SW480 (cell line): ENCODE data around the gene MRPL21.
A peak's percentile ranks its signal among the peaks of the same experiment; 100 is the strongest.
"Not testable (repeated sequence)": the region's sequence is repeated elsewhere in the genome, so short reads cannot be mapped to it uniquely, and the experiment has no call there.

Experiments used
- DNase-seq: peaks from one replicate; pipeline ENCODE4 v3.0.0-alpha.2; 2016; ENCODE audit warnings: low spot score

The MRPL21 gene

GRCh38 chr11:68911731-68912130 lies 8.1 kb upstream of the MRPL21 start:
- no peak for DNase-seq

DNA sequence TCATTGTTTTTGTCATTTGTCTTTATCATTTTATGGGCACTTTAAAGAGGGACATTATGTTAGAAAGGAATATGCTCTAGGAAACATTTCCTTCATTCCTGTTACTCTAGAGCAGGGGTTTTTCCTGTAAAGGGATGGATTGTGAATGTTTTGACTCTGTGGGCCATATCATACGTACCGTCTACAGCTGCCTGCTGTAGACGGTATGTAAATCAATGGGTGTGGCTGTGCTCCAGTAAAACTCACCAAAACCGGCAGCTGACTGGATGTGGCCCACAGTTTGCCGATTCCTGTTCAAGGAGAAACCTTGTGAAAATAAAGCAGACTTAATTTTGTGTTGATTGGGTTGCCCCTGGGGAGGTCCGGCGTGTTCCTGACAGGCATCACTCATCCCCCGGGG lies 7.3 kb upstream of the MRPL21 start:
- DNase-seq = no peak

GRCh38 chr11:68908273-68908672 lies 4.6 kb upstream of the MRPL21 start:
- DNase-seq = no peak

GRCh38 chr11:68905421-68906360 lies 2.1 kb upstream of the MRPL21 start:
- DNase-seq = no peak

GRCh38 chr11:68904248-68904847 lies 716 bp upstream of the MRPL21 start:
- DNase-seq = peak; percentile 20

GRCh38 chr11:68900835-68901381 lies 2.7 kb downstream of the MRPL21 start:
- DNase-seq = no peak

DNA sequence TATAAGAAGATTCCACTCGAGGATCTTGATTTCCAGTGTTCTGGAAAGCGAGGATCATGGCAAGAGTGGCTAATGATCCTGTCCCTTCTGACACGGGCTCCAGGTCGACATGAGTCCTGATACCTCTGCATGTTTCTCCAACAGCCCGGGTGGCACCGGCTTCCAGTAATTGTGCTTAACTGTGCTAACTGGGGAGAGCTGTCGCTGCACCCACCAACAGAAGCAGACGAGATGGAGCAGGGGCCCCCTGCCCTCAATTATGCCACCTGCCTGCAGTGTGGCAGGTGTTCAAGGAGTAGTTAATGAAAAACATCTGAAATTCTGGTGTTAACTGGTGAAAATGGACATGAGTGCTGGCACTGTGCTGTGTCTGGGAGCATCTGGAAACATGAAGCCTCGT lies 6.2 kb downstream of the MRPL21 start:
- no peak for DNase-seq

- DNase-seq = no peak
Measured at GRCh38 chr11:68896171-68896959, 7.3 kb downstream of the MRPL21 start.

DNA sequence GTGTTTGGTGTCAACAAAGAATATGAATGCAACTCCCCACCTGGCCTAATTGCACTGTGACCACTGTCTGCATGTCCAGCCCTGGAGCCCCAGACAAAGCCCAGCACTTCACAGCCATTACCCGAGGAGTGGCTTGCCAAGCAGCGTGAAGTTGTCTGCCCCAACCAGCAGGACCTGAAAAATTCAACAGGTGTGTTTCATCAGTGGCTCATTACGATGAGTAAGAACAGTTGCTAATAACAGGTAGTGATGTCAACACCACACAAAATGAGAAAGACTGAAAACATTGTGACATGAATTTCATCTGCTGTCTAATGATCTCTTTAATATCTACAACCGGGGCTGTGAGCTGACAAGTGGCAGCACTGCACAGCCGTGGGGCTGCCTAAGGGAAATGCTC lies 10.3 kb downstream of the MRPL21 start:
- no peak for DNase-seq

DNA sequence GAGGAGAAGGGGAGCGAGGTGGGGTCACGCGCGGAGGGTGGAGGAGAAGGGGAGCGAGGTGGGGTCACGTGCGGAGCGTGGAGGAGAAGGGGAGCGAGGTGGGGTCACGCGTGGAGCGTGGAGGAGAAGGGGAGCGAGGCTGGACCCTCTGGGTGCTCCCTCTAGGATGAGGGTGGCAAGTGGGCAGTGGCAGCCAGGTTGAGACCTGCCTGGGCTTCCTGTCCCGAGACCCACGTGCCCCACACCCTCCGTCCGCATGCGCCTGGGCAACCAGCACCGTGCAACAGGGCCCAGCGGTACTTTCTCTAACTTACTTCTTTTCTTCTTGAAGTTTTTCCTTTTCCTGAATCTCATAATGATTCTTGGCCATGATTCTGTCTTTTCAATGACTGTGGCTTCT lies 11.1 kb downstream of the MRPL21 start:
- DNase-seq = no peak

DNA sequence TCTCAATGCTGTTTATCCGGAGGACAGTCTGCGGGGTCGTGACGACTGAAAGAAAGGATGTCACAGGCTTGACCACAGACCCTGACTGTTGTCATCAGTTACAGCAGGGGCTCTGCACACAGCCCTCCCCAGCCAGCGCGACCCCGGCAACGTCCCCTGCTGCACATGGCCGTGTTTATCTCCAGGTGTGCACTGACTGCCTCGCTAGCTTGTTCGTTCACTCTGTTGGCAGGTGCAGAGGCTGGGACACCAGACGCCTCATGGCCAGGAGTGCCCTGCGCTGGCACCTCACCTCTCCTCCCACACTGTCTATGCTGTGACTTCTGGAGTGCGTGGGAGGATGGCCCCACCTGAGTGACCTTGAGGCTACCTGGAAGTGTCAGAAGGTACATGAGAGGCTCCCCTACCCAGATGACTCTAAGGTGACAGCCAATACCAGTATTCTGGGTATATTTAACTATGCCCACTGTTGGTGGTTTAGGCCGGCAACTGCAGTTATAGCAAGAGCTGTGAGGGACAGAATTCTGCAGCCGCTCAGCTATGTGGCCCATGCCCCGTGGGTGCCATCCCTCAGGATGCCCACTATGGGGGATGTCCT lies 12.2 kb downstream of the MRPL21 start:
- DNase-seq = no peak

- DNase-seq = no peak
Measured at GRCh38 chr11:68890490-68891231, 13.0 kb downstream of the MRPL21 start.

DNA sequence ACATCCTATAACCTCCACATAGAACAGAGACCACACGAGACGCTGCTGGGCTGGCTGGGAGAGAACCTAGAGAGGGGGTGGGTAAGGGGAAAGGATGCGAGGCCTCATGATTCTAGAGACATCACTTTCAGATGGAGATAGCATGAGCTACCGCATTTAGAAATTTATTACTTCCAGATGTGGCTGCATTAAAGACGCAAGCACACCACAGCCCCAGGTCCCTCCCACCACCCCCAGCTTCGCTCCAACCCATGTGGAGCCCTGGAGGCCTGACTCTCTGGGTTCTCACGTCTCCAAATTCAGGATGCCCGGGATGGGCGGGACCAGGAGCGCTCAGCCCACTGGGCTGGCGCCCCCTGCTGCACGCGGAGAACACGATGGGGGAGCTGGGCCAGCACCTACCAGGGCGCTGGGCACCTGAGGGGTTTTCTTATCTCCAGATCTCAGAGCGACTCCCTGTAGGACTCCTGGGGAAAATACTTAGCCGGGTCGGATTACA lies 13.6 kb downstream of the MRPL21 start:
- DNase-seq = no peak

DNA sequence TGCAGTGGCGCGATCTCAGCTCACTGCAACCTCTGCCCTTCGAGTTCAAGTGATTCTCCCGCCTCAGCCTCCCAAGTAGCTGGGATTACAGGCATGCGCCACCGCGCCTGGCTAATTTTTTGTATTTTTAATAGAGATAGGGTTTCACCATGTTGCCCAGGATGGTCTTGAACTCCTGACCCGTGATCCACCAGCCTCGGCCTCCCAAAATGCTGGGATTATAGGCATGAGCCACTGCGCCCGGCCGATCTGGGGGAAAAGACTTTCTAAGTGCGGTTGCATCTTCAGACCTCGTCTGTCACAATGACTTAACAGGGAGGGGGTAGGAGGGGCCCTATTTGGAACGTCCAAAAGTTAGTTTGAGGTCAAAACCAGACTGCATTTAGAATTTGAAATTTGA lies 18.8 kb downstream of the MRPL21 start:
- not testable (repeated sequence) for DNase-seq

GRCh38 chr11:68882391-68882790 lies 21.2 kb downstream of the MRPL21 start:
- DNase-seq = no peak

- DNase-seq = no peak
Measured at GRCh38 chr11:68881320-68881719, 22.3 kb downstream of the MRPL21 start.

DNA sequence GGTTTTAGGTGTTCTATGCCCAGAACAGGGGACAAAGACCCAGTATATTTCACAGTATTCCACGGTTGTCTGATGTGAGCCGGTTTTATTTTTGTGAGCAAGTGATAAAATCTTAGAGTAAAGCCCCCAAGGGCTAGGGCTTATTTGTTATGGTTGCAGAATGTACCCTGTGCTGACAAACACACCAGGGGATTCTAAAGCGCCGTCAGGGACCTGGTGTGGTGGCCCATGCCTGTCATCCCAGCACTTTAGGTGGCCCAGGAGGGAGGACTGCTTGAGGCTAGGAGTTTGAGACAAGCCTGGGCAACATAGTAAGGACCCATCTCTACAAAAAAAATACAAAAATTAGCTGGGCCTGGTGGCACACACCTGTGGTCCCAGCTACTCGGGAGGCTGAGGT lies 22.8 kb downstream of the MRPL21 start:
- DNase-seq = no peak

DNA sequence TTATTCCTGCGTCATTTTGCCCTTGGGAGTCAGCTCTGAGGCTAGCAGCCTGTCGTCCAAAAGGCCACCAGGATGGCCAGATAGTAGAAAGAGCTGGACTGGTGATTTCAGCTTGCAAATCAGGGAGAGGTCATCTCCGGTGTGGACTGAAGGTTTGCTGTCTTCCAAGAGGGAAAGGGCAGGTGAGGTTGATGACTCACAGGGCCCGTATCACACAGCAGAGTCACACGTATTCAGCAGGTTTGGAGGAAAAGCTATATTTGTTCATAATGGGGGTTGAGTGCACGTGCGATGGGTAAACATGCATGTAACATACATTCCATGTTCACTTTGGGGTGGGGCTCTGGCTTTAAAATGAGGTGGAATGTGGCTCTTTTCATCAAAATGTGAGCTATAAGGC lies 25.6 kb downstream of the MRPL21 start:
- peak; percentile 56 for DNase-seq

DNA sequence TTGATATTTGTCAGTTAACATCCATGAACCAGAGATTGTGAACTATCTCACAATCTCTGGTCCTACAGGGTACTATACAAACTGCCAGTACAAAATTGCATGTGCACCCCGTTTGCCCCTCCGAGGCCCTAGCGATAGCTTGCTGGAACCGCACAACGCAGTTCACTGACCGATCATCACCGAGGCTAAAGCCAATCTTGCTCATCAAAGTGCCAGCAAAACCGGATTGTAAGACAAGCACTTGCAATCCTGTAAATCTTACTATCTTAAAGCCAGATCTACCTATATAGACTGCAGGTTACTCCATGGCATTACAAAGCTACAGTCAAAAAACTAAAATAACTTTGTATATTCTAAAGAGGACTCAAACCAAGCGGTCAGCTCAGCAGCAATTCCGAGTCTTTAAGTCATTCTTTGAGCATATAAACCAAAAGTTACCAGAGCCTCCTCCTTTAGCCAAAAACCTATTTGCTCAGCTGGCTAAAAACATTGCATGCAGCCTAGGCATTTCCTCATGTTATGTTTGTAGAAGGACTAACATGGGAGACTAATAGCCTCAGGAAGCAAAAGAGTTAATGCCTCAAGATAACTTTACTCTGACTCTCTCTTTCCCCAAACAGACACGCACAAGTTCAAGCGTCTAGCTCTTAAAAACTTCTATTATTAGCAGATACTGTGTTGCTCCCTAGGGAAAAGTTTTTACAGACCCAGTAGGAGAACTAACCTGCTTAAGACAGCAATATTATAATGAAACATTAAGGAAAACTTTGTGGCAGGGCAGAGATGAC lies 31.2 kb downstream of the MRPL21 start:
- DNase-seq = no peak

GRCh38 chr11:68870470-68870869 lies 33.2 kb downstream of the MRPL21 start:
- DNase-seq = peak; percentile 36
